OCI-LY7 (cell line): ENCODE data around the gene RAD54L.

Source experiments
- EZH2phosphoT487 ChIP-seq: fragments of 200-600 bp; sonication (generic); IDR thresholded peaks from 2 replicates; pipeline ENCODE4 v1.6.1; 2018; ENCODE audit warnings: low read depth, borderline replicate concordance, mild to moderate bottlenecking, mixed run types, antibody characterized with exemption, low read length, moderate library complexity, mixed read lengths
- TF ChIP-seq, protein P1 (sequence below): fragments of 200-600 bp; sonication (generic); conservative IDR thresholded peaks from 2 replicates; pipeline ENCODE4 v1.5.1; 2014; ENCODE audit warnings: mild to moderate bottlenecking, antibody characterized with exemption, low read length, moderate library complexity, mixed read lengths

DNA sequence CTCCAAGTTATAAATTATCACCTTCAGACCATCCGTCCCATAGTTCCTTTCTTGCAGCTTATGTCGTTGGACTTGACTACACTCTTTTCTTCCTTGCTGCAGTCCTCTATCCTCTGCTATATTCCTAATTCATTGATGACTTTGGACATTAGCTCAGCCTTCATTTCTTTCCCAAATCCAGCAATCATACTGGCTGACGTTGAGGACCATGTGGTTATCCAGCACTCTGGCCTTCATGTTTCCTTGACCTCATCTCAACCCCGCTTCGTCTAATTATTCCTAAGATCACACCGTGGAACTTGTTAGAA, 27.4 kb downstream of the RAD54L start:
- TF ChIP-seq, protein P1, sequence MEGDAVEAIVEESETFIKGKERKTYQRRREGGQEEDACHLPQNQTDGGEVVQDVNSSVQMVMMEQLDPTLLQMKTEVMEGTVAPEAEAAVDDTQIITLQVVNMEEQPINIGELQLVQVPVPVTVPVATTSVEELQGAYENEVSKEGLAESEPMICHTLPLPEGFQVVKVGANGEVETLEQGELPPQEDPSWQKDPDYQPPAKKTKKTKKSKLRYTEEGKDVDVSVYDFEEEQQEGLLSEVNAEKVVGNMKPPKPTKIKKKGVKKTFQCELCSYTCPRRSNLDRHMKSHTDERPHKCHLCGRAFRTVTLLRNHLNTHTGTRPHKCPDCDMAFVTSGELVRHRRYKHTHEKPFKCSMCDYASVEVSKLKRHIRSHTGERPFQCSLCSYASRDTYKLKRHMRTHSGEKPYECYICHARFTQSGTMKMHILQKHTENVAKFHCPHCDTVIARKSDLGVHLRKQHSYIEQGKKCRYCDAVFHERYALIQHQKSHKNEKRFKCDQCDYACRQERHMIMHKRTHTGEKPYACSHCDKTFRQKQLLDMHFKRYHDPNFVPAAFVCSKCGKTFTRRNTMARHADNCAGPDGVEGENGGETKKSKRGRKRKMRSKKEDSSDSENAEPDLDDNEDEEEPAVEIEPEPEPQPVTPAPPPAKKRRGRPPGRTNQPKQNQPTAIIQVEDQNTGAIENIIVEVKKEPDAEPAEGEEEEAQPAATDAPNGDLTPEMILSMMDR: no peak
- no peak for TF ChIP-seq EZH2phosphoT487
